ENCODE data around the gene APBB2. TPM values are rescaled to one million over a fixed set of nuclear protein-coding genes. Genes with fewer than 3 reads are reported as not detected.

Gene APBB2
- total and polyA plus RNA-seq, 2 of the 8 experiments (the other 6 are each of a cell fraction or from before 2014, with no cell fraction given) = 58.7 to 59.4 TPM

DNA sequence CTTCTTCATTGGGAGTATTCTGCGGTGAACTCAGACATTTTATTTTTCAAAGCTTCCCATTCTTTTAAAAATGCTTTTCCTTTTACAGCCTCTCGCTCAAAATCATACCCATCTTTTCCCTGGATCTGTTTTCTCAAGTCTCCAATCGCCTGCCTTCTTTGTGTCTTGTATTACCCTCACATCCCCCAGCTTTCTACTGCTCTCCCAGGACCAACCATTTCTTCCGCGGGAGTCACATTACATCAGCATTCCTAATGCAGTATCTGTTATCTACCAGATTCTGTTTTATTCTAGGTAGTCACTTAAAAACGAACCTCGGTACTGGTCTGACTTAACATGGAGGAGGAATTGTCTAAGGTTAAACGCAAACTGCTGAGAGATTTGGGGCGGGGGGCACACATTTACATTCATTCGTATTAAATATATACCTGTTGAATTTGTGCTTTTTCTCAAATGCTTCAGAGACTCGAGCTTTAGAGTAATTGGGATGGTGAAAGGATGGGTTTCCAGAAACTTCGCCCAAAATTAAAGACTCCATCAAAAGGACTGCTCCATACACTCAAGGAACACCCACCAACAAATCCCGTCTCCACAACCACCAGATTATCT, 41.9 kb upstream of the APBB2 start:
- no peak overlapping the region; the same call in 1 of the 2 replicates for H2BK12ac ChIP-seq (ENCODE audit: low read depth, low read length)
- peak overlapping the region; percentile 70 for H4K5ac ChIP-seq (ENCODE audit: insufficient read length, low read depth, low read length)
- H4K8ac ChIP-seq (ENCODE audit: extremely low read depth, insufficient read depth, low read length) = no peak overlapping the region
- no peak overlapping the region for H4K91ac ChIP-seq (replicated peaks; ENCODE audit: insufficient read length, low read length)
- 4% methylated on average over 13 of the region's 13 CpGs; no CpG with 5 or more reads in 1 of the 2 experiments for WGBS, 2 experiments (ENCODE audit: extremely low coverage in 1 of 2, insufficient coverage in 1 of 2, insufficient read length in 1 of 2, insufficient replicate concordance in 2 of 2, low coverage in 1 of 2, low lambda C conversion rate in 2 of 2, missing lambda C conversion rate in 1 of 2)
- peak overlapping the region; percentile 19; the same call in 1 of the 2 replicates for H2AFZ ChIP-seq (ENCODE audit: low read length)
- H3K4me3 ChIP-seq (ENCODE audit: extremely low read depth in 1 of 4, insufficient read depth in 2 of 4, low read depth in 3 of 4, low read length in 4 of 4) = peak overlapping the region; percentile 87 to 97 (median 92)
- CTCF ChIA-PET (ENCODE audit: partially characterized antibody) = interaction anchor here (1.3 to 4.8 kb wide), 3 partner anchors 10 to 347 kb away, joined by 5 to 18 read pairs (median 8); partner anchors contain the start of gene APBB2
- DNase-seq (ENCODE audit: low read depth in 1 of 2, low spot score in 2 of 2) (no peak), FAIRE-seq (peak; percentile 76)
- 0 out of 2 replicates have a peak overlapping the region, but pooled peaks have one; percentile 21 for H2BK20ac ChIP-seq (ENCODE audit: low read length)
- peak overlapping the region; percentile 47 for H2BK5ac ChIP-seq (ENCODE audit: low read depth, low read length)
- H3K79me2 ChIP-seq (ENCODE audit: control insufficient read depth in 1 of 2, insufficient read depth in 2 of 2, low read length in 2 of 2) = peaks cover 0 to 41% of the 10 kb centered on the region in 2 experiments; a peak in 2 of 4 replicates
- POLR2A ChIA-PET (ENCODE audit: partially characterized antibody) = interaction anchor here (0.6 to 8.6 kb wide), 60 partner anchors 10 to 635 kb away, joined by 3 to 150 read pairs (median 4); partner anchors contain the start of gene APBB2
- peaks cover 2 to 8% (median 4%) of the 10 kb centered on the region in 4 experiments; a peak in 6 of 7 replicates for H3K4me1 ChIP-seq (replicated peaks in 1 of 4; ENCODE audit: control insufficient read depth in 3 of 4, insufficient read depth in 4 of 4, low read length in 3 of 4)
- no peaks in the 10 kb centered on the region for H3K27me3 ChIP-seq (replicated peaks in 1 of 4; ENCODE audit: control insufficient read depth in 3 of 4, extremely low read depth in 1 of 4, insufficient read depth in 3 of 4, low read length in 3 of 4)
- peak overlapping the region; percentile 72 for H3K27ac ChIP-seq (ENCODE audit: low read depth, low read length)
- H2BK120ac ChIP-seq (replicated peaks; ENCODE audit: low read depth, low read length) = no peak overlapping the region
- H3K36me3 ChIP-seq (ENCODE audit: control insufficient read depth in 2 of 4, insufficient read depth in 4 of 4, low read length in 3 of 4) = peaks cover 15 to 31% (median 25%) of the 10 kb centered on the region in 4 experiments
- H3K14ac ChIP-seq (ENCODE audit: insufficient read length) = no peak overlapping the region
- peaks cover 9% of the 10 kb centered on the region for H3K23me2 ChIP-seq (ENCODE audit: low read depth, low read length)
- H3K56ac ChIP-seq (replicated peaks; ENCODE audit: insufficient read length, low read depth, low read length) = peak overlapping the region; percentile 78
- no peak overlapping the region for H3K4ac ChIP-seq (replicated peaks; ENCODE audit: insufficient read length, low read depth, low read length)
- H3K79me1 ChIP-seq (ENCODE audit: low read depth, low read length) = peaks cover 3% of the 10 kb centered on the region
- no peaks in the 10 kb centered on the region for H3K9me3 ChIP-seq (ENCODE audit: insufficient read depth in 2 of 2, low read depth in 1 of 2, low read length in 1 of 2)
- H3K18ac ChIP-seq (ENCODE audit: extremely low read depth, low read length) = peak overlapping the region; percentile 85
- H3K4me2 ChIP-seq (ENCODE audit: insufficient read depth in 1 of 2, low read depth in 2 of 2, low read length in 2 of 2) = peak overlapping the region; percentile 76 to 80
- no peak overlapping the region for H2BK15ac ChIP-seq (ENCODE audit: low read length)
- H4K20me1 ChIP-seq (replicated peaks in 1 of 2; ENCODE audit: control insufficient read depth in 1 of 2, insufficient read depth in 2 of 2, low read length in 2 of 2) = peaks cover 7 to 10% of the 10 kb centered on the region in 2 experiments
- no peak overlapping the region for H3K23ac ChIP-seq (ENCODE audit: insufficient read length)
- H2AK5ac ChIP-seq (ENCODE audit: low read depth, low read length) = no peak overlapping the region
- peak overlapping the region in 3 of 4 experiments; percentile 70 to 93 (median 91); a peak in 6 of 7 replicates for H3K9ac ChIP-seq (replicated peaks in 1 of 4; ENCODE audit: extremely low read depth in 1 of 4, low read depth in 3 of 4, low read length in 3 of 4)
- TF ChIP-seq ATF2 (IDR thresholded peaks at IDR 0.05; ENCODE audit: low read length) = peak; percentile 54; the same call in 1 of the 2 replicates
- no peak for TF ChIP-seq SP2 (IDR thresholded peaks at IDR 0.05; ENCODE audit: low read length)
- TF ChIP-seq TCF12 (IDR thresholded peaks at IDR 0.05; ENCODE audit: low read depth, low read length) = no peak
- no peak for TF ChIP-seq RFX5 (IDR thresholded peaks at IDR 0.05; ENCODE audit: borderline replicate concordance, low read depth, low read length)
- no peak for TF ChIP-seq EZH2 (IDR thresholded peaks at IDR 0.05; ENCODE audit: low read depth, low read length, severe bottlenecking)
- TF ChIP-seq KDM1A (IDR thresholded peaks at IDR 0.05; ENCODE audit: borderline replicate concordance, low read length) = no peak
- no peak for TF ChIP-seq POLR2A (IDR thresholded peaks at IDR 0.05; ENCODE audit: control extremely low read depth in 1 of 2, low read depth in 2 of 2, low read length in 2 of 2)
- no peak for TF ChIP-seq JUND (IDR thresholded peaks at IDR 0.05; ENCODE audit: low read length)
- TF ChIP-seq GTF2F1 (IDR thresholded peaks at IDR 0.05; ENCODE audit: borderline replicate concordance, low read depth, low read length) = no peak
- 0 out of 2 replicates have a peak, but pooled peaks have one; percentile 14 for TF ChIP-seq CEBPB (IDR thresholded peaks at IDR 0.05; ENCODE audit: low read depth, low read length)
- no peak for TF ChIP-seq ASH2L (IDR thresholded peaks at IDR 0.05; ENCODE audit: low read length)

Measured in H1 (cell line).